SK-N-MC (cell line): ENCODE measurements around the gene CRIP3.

ENCODE experiments used
- EZH2 ChIP-seq: fragments of 200-600 bp; sonication (generic); IDR thresholded peaks from one replicate; pipeline ENCODE4 v1.6.1; 2017; ENCODE audit warnings: antibody characterized with exemption
- FOXP2 ChIP-seq: optimal IDR thresholded peaks from 2 replicates; pipeline ENCODE3; 2011; ENCODE audit warnings: mild to moderate bottlenecking, moderate library complexity; ENCODE audit not compliant: insufficient read depth; ENCODE audit errors: extremely low read length, control extremely low read depth
- POLR2AphosphoS5 ChIP-seq: IDR thresholded peaks from 2 replicates; pipeline ENCODE4 v1.6.1; 2012; ENCODE audit warnings: mild to moderate bottlenecking, low read depth, low read length, borderline replicate concordance

GRCh38 chr6:43278524-43279078, 30.0 kb downstream of the CRIP3 start:
- TF ChIP-seq POLR2AphosphoS5 (no peak), EZH2 (no peak), FOXP2 (no peak)
